Thyroid gland (tissue), 4 donors: ENCODE measurements around the gene TNIP2. TPM values are rescaled to one million over a fixed set of nuclear protein-coding genes. Genes with fewer than 3 reads are reported as not detected.
"Not testable (repeated sequence)": the region's sequence is repeated elsewhere in the genome, so short reads cannot be mapped to it uniquely, and the experiment has no call there.

Experiments
- DNase-seq, 2 donors: peaks; one replicate each; pipeline ENCODE4 v3.0.0-alpha.2; 2019
- H3K27ac ChIP-seq, 3 donors: fragments of 200-600 bp; sonication (generic); 1 replicate in 2 of 3; 2 replicates in 1 of 3; pipeline ENCODE4 v1.5.1; 2016 to 2019; ENCODE audit warnings: mild to moderate bottlenecking in 1 of 3, moderate library complexity in 1 of 3
- H3K27me3 ChIP-seq: fragments of 200-600 bp; sonication (generic); one replicate; pipeline ENCODE4 v1.5.1; 2019
- H3K36me3 ChIP-seq, 2 donors: fragments of 200-600 bp; sonication (generic); one replicate each; pipeline ENCODE4 v1.5.1; 2016 to 2019
- H3K4me1 ChIP-seq, 2 donors: fragments of 200-600 bp; sonication (generic); one replicate each; pipeline ENCODE4 v1.5.1; 2017 to 2019
- H3K4me3 ChIP-seq, 3 donors: fragments of 200-600 bp; sonication (generic); replicated peaks in 1 of 3; 1 replicate in 2 of 3; 2 replicates in 1 of 3; pipeline ENCODE4 v1.5.1; 2016; ENCODE audit warnings: mild to moderate bottlenecking in 1 of 3
- H3K9me3 ChIP-seq: fragments of 200-600 bp; sonication (generic); one replicate; pipeline ENCODE4 v1.5.1; 2017
- CTCF ChIP-seq, 6 experiments: fragments of 200-600 bp in 3 of 6; fragments of 450-650 bp in 3 of 6; sonication (generic) in 3 of 6; IDR thresholded peaks; one replicate each; pipeline ENCODE4 v1.5.1; 2016 to 2019; ENCODE audit warnings: antibody characterized with exemption in 6 of 6, mild to moderate bottlenecking in 2 of 6, inconsistent platforms in 1 of 6, moderate library complexity in 1 of 6
- POLR2A ChIP-seq, 2 donors: fragments of 450-650 bp; IDR thresholded peaks; one replicate each; pipeline ENCODE4 v1.6.1; 2017; ENCODE audit warnings: antibody characterized with exemption in 2 of 2, mild to moderate bottlenecking in 2 of 2, moderate library complexity in 1 of 2
- whole genome bisulfite sequencing, 2 donors: methylation state at CpG; one replicate each; pipeline ENCODE4 v1.1.5; 2017; 5-methylcytosine and 5-hydroxymethylcytosine counted together
- intact Hi-C: fragments of 100-400 bp; cut with DNase I; formaldehyde crosslinking; loops from one replicate; pipeline ENCODE4 v1.15.1; 2023
- total RNA-seq, 4 donors: library from RNA; depleted of rRNA; stranded (reverse); fragments of >200 nt; gene quantifications; one replicate each; pipeline ENCODE4 v1.2.3, GENCODE V29; 2016

TNIP2 gene
- total RNA-seq, 4 donors from 2014 or later = 44.7 to 65.4 (median 52.2) TPM

GRCh38 chr4:2731907-2732317 is 24.2 kb downstream of the TNIP2 start:
- peaks cover 7 to 13% of the 10 kb centered on the region in 2 donors for H3K36me3 ChIP-seq
- no peaks in the 10 kb centered on the region for H3K27me3 ChIP-seq
- DNase-seq = no peak
- H3K4me1 ChIP-seq = peaks cover 0 to 9% of the 10 kb centered on the region in 2 donors
- no peaks in the 10 kb centered on the region for H3K9me3 ChIP-seq
- intact Hi-C loops = no loop called here
- TF ChIP-seq POLR2A (IDR thresholded peaks at IDR 0.05) (no peak), CTCF (IDR thresholded peaks at IDR 0.05) (no peak)
- H3K4me3 ChIP-seq = no peak overlapping the region
- H3K27ac ChIP-seq = no peak overlapping the region
- WGBS, 2 donors = 94% methylated on average over 27 to 28 of the region's 28 CpGs

DNA sequence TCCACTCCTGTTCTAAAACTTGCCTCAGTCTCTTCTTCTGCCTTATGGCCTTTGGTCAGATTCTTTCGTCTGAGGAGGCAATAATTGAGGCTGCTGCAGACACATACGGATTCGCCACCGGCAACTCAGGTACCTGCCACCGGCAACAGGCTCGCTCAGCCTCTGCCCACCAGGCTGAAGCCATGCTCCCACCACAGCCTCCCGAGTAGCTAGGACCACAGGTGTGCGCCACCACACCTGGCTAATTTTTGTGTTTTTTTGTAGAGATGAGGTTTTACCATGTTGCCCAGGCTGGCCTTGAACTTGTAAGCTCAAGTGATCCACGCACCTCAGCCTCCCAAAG is 26.6 kb downstream of the TNIP2 start:
- no peaks in the 10 kb centered on the region for H3K9me3 ChIP-seq
- DNase-seq = no peak
- H3K27me3 ChIP-seq = no peaks in the 10 kb centered on the region
- peaks cover 0 to 9% of the 10 kb centered on the region in 2 donors for H3K4me1 ChIP-seq
- H3K36me3 ChIP-seq = peaks cover 7 to 13% of the 10 kb centered on the region in 2 donors
- H3K4me3 ChIP-seq = no peak overlapping the region
- H3K27ac ChIP-seq = peak overlapping the region in 1 of 3 donors; percentile 42
- TF ChIP-seq CTCF (IDR thresholded peaks at IDR 0.05) (no peak), POLR2A (IDR thresholded peaks at IDR 0.05) (no peak)
- intact Hi-C loops = no loop called here
- 99% methylated on average over 9 of the region's 9 CpGs for WGBS, 2 donors

DNA sequence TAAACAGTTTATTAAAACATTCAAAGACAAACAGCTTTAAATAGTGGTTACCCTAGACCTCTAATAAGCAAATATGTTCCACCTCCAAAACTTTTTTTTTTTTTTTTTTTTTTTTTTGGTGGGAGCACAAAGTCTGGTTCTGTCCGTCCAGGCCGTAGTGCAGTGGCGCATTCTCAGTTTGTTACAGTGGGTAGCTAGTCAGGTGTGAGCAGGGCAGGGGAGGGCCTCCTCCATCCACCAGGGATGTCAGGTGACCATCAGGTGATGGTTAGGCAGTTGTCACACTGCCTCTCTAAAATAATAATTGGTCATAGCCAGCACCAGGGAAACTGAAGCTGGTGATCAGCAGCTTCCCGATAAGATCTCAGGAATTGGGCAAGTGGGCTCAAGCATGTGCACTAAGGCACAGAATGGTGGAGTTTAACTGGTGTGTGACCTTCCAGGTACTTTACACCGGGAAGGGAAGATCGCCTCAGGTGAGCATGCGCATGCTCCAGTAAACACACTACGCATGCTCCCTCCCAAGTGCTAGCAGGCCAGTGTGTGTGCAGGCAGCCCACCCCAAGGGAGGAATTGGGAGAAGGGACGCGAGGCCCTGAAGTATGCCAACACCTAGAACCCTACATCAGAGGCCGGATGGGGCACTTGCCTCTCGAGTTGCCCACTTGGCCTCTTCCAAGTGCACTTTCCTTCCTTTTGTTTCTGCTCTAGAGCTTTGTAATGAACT is 27.2 kb downstream of the TNIP2 start:
- H3K4me1 ChIP-seq = peaks cover 0 to 9% of the 10 kb centered on the region in 2 donors
- H3K9me3 ChIP-seq = no peaks in the 10 kb centered on the region
- DNase-seq = peak; percentile 57 to 77
- H3K4me3 ChIP-seq = no peak overlapping the region
- peaks cover 7 to 13% of the 10 kb centered on the region in 2 donors for H3K36me3 ChIP-seq
- TF ChIP-seq POLR2A (IDR thresholded peaks at IDR 0.05) = no peak
- TF ChIP-seq CTCF (IDR thresholded peaks at IDR 0.05) = no peak
- H3K27me3 ChIP-seq = no peaks in the 10 kb centered on the region
- intact Hi-C loops = no loop called here
- WGBS, 2 donors = 62 to 93% methylated on average over 11 to 12 of the region's 12 CpGs
- H3K27ac ChIP-seq = peak overlapping the region in 1 of 3 donors; percentile 42

DNA sequence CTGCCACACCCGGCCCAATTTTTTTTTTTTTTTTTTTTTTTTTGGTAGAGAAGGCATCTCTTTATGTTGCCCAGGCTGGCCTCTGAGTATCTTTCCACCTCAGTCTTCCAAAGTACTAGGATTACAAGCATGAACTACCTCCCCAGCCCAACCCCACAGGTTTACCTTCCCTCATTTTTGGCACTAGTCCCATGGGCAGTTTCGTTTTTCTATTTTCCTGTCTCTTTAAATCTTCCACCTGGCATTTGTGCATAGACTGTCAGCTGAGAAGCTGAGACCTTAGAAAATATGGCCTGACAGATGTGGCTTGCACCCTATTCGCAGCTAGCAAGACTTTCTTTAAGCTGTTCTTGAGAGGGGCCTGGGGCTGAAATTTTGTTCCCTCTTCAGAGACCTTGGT is 27.9 kb downstream of the TNIP2 start:
- Histone ChIP-seq H3K36me3 (peaks cover 7 to 11% of the 10 kb centered on the region in 2 donors), H3K27me3 (no peaks in the 10 kb centered on the region), H3K9me3 (no peaks in the 10 kb centered on the region), H3K4me1 (peaks cover 0 to 9% of the 10 kb centered on the region in 2 donors), H3K27ac (peak overlapping the region in 1 of 3 donors; percentile 42), H3K4me3 (no peak overlapping the region)
- 74 to 80% methylated on average over 3 of the region's 3 CpGs for WGBS, 2 donors
- no peak for DNase-seq
- TF ChIP-seq CTCF (IDR thresholded peaks at IDR 0.05) (no peak), POLR2A (IDR thresholded peaks at IDR 0.05) (no peak)
- intact Hi-C loops = no loop called here

DNA sequence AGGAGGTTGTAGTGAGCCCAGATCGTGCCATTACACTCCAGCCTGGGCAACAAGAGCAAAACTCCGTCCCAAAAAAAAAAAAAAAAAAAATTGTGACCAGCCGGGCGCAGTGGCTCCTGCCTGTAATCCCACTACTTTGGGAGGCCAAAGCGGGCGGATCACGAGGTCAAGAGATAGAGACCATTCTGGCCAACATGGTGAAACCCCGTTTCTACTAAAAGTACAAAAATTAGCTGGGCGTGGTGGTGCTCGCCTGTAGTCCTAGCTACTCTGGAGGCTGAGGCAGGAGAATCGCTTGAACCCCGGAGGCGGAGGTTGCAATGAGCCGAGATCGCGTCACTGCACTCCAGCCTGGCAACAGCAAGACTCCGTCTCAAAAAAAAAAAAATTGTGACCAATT is 29.3 kb downstream of the TNIP2 start:
- H3K4me1 ChIP-seq, H3K27ac ChIP-seq, DNase-seq, H3K36me3 ChIP-seq, H3K4me3 ChIP-seq, H3K27me3 ChIP-seq, intact Hi-C loops, H3K9me3 ChIP-seq: not testable (repeated sequence)
- 83 to 90% methylated on average over 17 of the region's 17 CpGs for WGBS, 2 donors
